GF-D8 (cell line): ENCODE measurements around the gene GPX5.
"Not testable (repeated sequence)": the region's sequence is repeated elsewhere in the genome, so short reads cannot be mapped to it uniquely, and the experiment has no call there.

ENCODE experiments used
- DNase-seq: peaks from one replicate; lab custom pipeline; 2025; lab: John Stamatoyannopoulos, UW

GPX5 gene

GRCh38 chr6:28525496-28526039 is at the start of gene GPX5:
Gene GPX5 (plus strand): TSS chr6:28525881. CDS start chr6:28526014, 133 bp downstream.
- no peak for DNase-seq

- no peak for DNase-seq
These were observed 47.2 kb upstream of the GPX5 start for GRCh38 chr6:28478518-28478917.

DNA sequence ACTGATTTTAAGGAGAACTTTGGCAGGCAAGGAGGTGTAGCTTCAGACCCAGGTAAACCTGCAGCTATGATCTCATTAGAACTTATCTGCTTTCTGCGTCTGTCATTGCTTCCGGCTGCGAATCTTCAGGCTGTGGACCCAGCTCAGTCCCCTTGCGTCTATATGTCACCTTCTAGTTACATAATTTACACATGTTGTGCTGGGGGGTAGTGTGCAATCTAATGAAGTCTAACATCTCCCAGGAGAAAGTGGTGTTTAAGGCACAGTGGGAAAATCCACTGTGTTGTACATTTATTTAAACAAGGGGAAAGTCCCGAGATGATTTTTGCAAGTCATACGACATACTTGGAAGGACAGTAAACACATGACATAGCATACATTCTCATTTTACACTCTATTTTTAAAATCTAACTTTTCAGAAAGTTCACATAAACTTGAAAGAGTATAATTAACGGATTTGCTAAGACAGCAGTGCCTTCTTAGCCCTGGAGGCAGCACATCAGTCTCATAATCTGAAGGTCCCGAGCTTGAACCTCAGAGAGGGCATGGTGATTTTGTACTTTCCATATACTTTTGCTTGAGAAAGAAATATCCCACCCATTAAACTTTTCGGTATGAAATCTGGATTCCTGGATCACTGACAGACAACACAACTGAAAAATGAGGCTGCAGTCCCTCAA is 45.3 kb upstream of the GPX5 start:
- no peak for DNase-seq

- DNase-seq = no peak
These were observed 40.2 kb upstream of the GPX5 start for GRCh38 chr6:28485482-28485881.

DNA sequence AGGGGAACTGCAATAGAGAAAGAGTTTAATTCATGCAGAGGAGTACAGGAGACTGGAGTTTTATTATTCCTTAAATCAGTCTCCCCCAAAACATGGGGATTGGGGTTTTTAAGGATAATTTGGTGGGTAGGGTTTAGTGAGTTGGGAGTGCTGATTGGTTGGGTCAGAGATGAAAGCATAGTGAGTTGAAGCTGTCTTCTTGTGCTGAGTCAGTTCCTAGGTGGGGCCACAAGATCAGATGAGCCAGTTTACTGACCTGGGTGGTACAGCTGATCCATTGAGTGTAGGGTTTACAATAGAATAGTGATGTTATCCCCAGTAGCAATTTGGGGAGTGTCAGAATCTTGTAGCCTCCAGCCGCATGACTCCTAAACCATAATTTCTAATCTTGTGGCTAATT is 39.1 kb upstream of the GPX5 start:
- no peak for DNase-seq

- DNase-seq = no peak
These were observed 38.5 kb upstream of the GPX5 start for GRCh38 chr6:28486988-28487742.

- DNase-seq = peak; percentile 45
These were observed 36.7 kb upstream of the GPX5 start for GRCh38 chr6:28488916-28489365.

GRCh38 chr6:28489366-28490204 is 36.1 kb upstream of the GPX5 start:
- peak; percentile 79 for DNase-seq

GRCh38 chr6:28490205-28490890 is 35.3 kb upstream of the GPX5 start:
- no peak for DNase-seq

DNA sequence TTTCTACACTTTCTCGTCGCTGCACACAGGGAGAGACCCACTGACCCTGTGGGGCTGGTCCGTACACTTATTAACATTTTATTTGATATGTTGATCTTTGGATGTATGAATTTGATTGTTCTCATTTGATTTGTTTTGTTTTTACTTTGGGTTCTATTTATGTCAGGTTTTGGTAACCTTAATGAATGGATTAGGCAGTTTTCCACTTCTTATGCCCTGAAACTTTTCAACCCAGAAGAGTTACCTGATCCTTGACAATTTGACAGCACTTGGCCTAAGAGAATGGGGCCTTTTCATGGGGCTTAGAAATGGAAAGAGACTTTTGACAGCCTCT is 33.7 kb upstream of the GPX5 start:
- DNase-seq = no peak

DNA sequence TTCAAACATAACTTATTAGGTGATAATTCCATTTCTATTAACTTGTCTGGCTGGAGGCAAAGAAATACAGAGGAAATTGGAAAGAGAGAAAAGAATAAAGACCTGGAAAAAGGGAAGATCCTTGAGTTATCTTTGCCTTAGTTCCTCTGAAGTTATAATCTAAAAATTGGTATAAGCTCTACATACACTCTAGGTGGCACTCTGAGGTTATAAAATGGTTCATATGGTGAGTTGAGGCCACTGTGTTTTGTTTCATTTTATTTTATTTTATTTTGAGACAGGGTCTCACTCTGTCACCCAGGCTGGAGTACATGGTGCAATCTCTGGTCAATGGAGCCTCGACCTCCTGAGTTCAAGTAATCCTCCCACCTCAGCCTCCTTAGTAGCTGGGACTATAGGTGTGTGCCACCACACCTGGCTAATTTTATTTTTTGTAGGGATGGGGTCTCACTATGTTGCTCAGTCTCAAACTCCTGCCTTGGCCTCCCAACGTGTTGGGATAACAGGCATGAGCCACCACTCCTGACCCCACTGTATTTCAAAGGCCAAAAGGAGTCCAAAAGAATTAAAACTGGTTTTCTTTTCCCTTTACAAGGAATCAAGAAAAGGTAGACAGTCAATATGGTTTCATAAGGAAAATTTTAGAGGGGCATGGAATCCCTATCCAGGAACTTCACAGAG is 29.4 kb upstream of the GPX5 start:
- peak; percentile 6 for DNase-seq

GRCh38 chr6:28497306-28497705 is 28.4 kb upstream of the GPX5 start:
- DNase-seq = no peak

- DNase-seq = no peak
These were observed 27.8 kb upstream of the GPX5 start for GRCh38 chr6:28497893-28498292.

DNA sequence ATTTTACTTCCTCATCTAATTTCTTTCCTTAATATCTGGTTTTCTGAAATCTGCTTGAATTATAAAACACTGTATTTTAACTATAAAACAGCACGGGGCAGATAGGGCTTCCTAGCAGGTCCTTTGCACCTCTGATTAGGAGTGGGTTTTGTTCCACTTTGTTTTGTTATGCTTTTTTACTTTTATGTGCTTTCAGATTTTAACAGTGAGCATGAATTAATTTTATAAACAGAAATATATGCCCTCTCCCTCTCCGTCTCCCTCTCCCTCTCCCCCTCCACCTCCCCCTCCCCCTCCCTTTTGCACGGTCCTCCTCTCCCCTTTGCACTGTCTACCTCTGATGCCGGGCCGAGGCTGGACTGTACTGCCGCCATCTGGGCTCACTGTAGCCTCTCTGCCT is 24.4 kb upstream of the GPX5 start:
- DNase-seq = no peak

DNA sequence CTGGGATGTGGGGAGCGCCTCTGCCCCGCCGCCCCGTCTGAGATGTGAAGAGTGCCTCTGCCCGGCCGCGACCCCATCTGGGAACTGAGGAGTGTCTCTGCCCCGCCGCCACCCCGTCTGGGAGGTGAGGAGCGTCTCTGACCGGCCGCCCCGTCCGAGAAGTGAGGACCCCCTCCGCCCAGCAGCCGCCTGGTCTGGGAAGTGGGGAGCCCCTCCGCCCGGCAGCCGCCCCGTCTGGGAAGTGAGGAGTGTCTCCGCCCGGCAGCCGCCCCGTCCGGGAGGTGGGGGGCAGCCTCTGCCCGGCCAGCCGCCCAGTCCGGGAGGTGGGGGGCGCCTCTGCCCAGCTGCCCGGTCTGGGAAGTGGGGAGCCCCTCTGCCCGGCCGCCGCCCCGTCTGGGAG is 23.5 kb upstream of the GPX5 start:
- not testable (repeated sequence) for DNase-seq

- not testable (repeated sequence) for DNase-seq
These were observed 22.9 kb upstream of the GPX5 start for GRCh38 chr6:28502709-28503305.

GRCh38 chr6:28505733-28506132 is 19.9 kb upstream of the GPX5 start:
- no peak for DNase-seq

GRCh38 chr6:28506807-28507475 is 18.7 kb upstream of the GPX5 start:
- peak; percentile 8 for DNase-seq

- no peak for DNase-seq
These were observed 13.9 kb upstream of the GPX5 start for GRCh38 chr6:28511628-28512300.

GRCh38 chr6:28512387-28512786 is 13.3 kb upstream of the GPX5 start:
- DNase-seq = not testable (repeated sequence)
